ENCODE results near the gene C1orf141. TPM values are rescaled to one million over a fixed set of nuclear protein-coding genes. Genes with fewer than 3 reads are reported as not detected.
"Not testable (repeated sequence)": the region's sequence is repeated elsewhere in the genome, so short reads cannot be mapped to it uniquely, and the experiment has no call there.

Gene C1orf141
- polyA plus RNA-seq, 3 donors from 2014 or later, result not detected

DNA sequence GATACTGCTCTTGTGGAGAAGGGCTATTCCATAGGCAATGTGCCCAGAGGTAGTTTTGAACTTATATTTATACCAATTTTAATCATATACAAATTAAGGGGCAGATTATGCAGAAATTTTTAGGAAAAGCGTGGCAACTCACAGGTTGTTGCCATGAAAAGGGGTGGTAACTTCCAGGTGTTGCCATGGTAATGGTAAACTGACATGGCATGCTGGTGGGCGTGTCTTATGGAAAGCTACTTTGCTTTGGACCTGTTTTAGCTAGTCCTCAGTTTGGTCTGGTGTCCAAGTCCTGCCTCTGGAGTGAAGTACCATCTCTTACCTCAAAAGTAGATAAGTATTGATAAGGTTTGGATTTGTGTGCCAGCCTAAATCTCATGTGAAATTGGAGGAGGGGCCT lies 23.6 kb upstream of the C1orf141 start:
- H3K36me3 Mint-ChIP-seq, result peaks cover 0 to 4% (median 0%) of the 10 kb centered on the region in 3 donors
- no peak overlapping the region for H3K27ac Mint-ChIP-seq
- no peak for DNase-seq
- H3K4me3 Mint-ChIP-seq, result no peak overlapping the region
- peaks cover 2 to 12% (median 4%) of the 10 kb centered on the region in 3 donors for H3K27me3 Mint-ChIP-seq (ENCODE audit: low read depth in 3 of 3)
- no peaks in the 10 kb centered on the region for H3K9me3 Mint-ChIP-seq
- peaks cover 0 to 8% of the 10 kb centered on the region in 2 donors for H3K4me1 Mint-ChIP-seq

DNA sequence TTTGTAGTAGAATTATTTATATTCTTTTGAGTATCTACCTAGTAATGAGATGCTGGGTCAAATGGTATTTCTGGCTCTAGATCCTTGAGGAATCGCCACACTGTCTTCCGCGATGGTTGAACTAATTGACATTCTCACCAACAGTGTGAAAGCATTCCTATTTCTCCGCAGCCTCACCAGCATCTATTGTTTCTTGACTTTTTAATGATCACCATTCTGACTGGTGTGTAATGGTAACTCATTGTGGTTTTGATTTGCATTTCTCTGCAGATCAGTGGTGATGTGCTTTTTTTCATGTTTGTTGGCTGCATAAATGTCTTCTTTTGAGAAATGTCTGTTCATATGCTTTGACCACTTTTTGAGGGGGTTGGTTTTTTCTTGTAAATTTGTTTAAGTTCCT lies 16.2 kb upstream of the C1orf141 start:
- Mint-ChIP-seq H3K27ac (no peak overlapping the region), H3K4me1 (peaks cover 8 to 23% of the 10 kb centered on the region in 2 donors), H3K9me3 (no peaks in the 10 kb centered on the region), H3K36me3 (no peaks in the 10 kb centered on the region), H3K27me3 (ENCODE audit: low read depth in 3 of 3) (peaks cover 3 to 10% (median 9%) of the 10 kb centered on the region in 3 donors), H3K4me3 (no peak overlapping the region)
- no peak for DNase-seq

DNA sequence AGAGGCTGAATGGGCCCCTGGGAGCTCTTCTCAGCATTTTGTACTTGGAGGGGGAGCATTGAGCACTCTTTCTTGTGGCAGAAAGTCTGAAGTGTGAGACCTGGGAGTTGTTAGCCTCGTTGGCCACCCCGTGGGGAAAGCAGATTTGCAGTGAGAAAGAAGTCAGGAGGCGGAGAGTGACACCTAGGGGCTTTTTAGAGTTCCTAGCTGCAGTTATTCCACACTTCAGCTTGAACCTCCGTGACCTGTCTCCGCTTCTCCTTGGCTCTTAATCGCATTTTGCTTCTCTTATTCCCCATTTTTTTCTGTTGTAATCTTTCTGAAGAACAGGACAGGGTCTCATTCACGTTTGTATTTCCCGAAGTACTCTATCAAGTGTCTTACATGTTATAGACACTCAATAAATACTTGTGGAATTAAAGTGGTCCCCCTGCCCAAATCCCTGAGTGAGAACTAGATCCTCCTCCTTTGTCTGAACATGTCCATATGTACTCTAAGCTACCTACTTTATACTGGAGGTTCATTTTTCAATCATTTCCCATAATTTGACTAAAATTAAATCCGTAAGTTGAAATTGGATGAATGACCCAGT lies 14.5 kb upstream of the C1orf141 start:
- Mint-ChIP-seq H3K9me3 (no peaks in the 10 kb centered on the region), H3K4me3 (peak overlapping the region in 1 of 5 donors; percentile 1), H3K27ac (peak overlapping the region in 1 of 6 donors; percentile 46), H3K36me3 (no peaks in the 10 kb centered on the region), H3K27me3 (ENCODE audit: low read depth in 3 of 3) (peaks cover 0 to 9% (median 3%) of the 10 kb centered on the region in 3 donors), H3K4me1 (peaks cover 8 to 29% of the 10 kb centered on the region in 2 donors)
- peak; percentile 32 to 53 (median 51) for DNase-seq

DNA sequence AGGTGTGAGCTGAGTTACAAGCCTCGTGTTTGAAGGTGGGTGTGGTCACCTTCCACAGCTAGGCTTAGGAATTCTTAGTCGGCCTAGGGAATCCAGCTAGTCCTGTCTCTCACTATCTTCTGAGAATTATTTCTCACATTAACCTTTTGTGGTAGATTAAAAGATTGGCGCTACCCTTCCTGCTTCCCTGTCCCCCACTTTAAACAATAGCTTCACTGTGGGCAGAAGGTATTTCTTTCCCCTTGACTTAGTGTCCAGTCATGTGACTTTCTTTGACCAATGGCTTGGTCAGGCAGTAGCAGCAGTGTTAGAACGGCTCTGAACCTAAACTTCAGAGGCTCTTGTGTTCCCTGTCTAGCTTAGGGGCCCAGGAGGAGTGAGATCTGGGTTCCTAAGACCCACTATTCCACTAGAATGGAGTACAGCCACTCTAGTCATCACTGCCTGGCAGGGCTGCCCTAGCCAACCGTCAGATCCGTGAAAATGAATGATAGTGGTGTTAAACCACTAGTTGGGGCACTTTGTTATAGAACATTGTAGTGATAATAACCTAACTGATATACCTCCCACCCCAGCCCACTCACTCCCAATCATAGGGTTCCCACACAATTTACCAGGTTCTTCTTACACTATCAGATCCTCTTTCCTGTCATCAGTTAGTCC lies 13.9 kb upstream of the C1orf141 start:
- H3K9me3 Mint-ChIP-seq, result no peaks in the 10 kb centered on the region
- H3K4me3 Mint-ChIP-seq, result no peak overlapping the region
- peak overlapping the region in 2 of 6 donors; percentile 20 to 46 for H3K27ac Mint-ChIP-seq
- H3K4me1 Mint-ChIP-seq, result peaks cover 8 to 29% of the 10 kb centered on the region in 2 donors
- H3K36me3 Mint-ChIP-seq, result no peaks in the 10 kb centered on the region
- no peak for DNase-seq
- H3K27me3 Mint-ChIP-seq (ENCODE audit: low read depth in 3 of 3), result peaks cover 0 to 7% (median 6%) of the 10 kb centered on the region in 3 donors

DNA sequence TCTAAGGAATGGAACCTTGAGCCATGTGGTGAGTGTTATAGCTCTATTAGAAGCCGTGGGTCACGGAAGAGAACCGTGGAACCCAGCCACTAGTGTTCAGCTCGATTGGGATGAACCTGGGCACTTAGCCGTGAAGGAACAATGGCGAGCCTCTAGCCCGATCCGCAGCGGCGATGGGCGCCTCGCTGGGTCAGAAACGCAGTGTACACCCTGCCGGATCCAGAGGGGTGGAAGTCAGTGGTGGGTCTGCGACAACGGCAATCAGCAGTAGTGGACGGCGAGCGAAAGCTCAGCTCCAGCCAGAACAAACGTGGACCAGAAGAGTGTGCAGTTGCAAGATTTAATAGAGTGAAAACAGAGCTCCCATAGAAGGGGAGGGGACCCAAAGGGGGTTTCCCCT lies 13.2 kb upstream of the C1orf141 start:
- Mint-ChIP-seq H3K4me1 (peaks cover 10 to 36% of the 10 kb centered on the region in 2 donors), H3K27ac (peak overlapping the region in 1 of 6 donors; percentile 20)
- H3K27me3 Mint-ChIP-seq (ENCODE audit: low read depth in 3 of 3); H3K36me3 Mint-ChIP-seq; H3K4me3 Mint-ChIP-seq; H3K9me3 Mint-ChIP-seq; DNase-seq: not testable (repeated sequence)

DNA sequence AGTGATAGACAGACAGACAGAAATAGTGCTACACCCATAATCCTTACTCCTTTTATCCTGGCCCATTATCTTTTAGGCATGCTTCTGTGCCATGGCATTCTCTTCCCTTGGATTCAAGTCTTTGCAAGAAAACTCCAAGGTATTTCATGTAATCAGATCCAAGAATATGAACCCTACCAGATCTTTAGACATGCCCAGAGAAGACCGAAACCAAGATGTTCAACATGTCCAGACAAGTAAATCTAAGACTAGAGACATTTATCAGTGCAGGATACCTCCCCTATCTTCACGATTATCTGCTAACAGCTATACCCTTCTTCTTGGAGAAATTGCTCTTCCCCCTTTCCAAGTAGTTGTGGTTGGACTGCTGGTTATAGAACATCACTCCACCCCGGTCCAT lies 11.8 kb upstream of the C1orf141 start:
- no peaks in the 10 kb centered on the region for H3K9me3 Mint-ChIP-seq
- no peak for DNase-seq
- peaks cover 12 to 41% of the 10 kb centered on the region in 2 donors for H3K4me1 Mint-ChIP-seq
- H3K36me3 Mint-ChIP-seq, result no peaks in the 10 kb centered on the region
- H3K4me3 Mint-ChIP-seq, result no peak overlapping the region
- H3K27ac Mint-ChIP-seq, result no peak overlapping the region
- peaks cover 0 to 4% (median 3%) of the 10 kb centered on the region in 3 donors for H3K27me3 Mint-ChIP-seq (ENCODE audit: low read depth in 3 of 3)

DNA sequence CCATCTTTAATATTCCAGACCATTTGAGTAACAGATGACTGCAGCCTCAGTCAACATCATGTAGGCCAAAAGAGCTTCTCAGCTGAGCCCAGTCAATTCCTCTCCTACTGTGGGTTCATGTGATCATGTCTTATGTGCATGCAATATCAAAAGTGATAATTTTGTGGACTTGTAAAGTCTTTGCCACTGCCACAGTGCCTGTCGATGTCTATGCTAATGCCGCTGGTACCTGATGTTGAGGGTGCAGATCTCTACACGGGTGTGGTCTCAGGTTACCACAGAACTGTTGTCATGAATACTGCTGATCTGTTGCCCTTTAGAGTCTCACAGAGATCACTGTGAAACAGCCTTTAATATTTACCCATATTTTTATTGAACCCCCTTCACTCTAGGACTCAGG lies 11.3 kb upstream of the C1orf141 start:
- no peak for DNase-seq
- Mint-ChIP-seq H3K36me3 (no peaks in the 10 kb centered on the region), H3K27me3 (ENCODE audit: low read depth in 3 of 3) (peaks cover 0 to 4% (median 2%) of the 10 kb centered on the region in 3 donors), H3K9me3 (no peaks in the 10 kb centered on the region), H3K4me1 (peaks cover 12 to 41% of the 10 kb centered on the region in 2 donors), H3K27ac (no peak overlapping the region), H3K4me3 (no peak overlapping the region)

DNA sequence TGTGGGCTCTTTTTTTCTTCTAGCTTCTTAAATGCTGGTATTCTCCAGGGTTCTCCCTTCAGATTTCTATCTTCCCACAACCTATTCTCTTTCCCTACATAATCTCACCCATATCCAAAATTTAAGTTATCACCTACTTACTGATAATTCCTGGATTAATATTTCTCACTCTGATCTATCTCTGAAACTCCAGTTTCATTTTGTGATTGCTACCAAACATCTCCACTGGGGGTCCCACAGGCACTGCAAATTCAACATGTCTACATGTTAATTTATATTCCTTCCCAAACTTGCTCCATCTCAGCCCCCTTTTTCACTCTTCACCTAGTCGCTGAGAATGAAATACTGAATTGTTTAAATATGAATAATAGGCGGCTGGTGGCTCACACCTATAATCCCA lies 9.9 kb upstream of the C1orf141 start:
- Mint-ChIP-seq H3K27me3 (ENCODE audit: low read depth in 3 of 3) (peaks cover 0 to 2% (median 1%) of the 10 kb centered on the region in 3 donors), H3K4me1 (peaks cover 12 to 41% of the 10 kb centered on the region in 2 donors), H3K9me3 (no peaks in the 10 kb centered on the region), H3K36me3 (no peaks in the 10 kb centered on the region), H3K27ac (no peak overlapping the region), H3K4me3 (no peak overlapping the region)
- DNase-seq, result peak; percentile 21 to 38 (median 32)

DNA sequence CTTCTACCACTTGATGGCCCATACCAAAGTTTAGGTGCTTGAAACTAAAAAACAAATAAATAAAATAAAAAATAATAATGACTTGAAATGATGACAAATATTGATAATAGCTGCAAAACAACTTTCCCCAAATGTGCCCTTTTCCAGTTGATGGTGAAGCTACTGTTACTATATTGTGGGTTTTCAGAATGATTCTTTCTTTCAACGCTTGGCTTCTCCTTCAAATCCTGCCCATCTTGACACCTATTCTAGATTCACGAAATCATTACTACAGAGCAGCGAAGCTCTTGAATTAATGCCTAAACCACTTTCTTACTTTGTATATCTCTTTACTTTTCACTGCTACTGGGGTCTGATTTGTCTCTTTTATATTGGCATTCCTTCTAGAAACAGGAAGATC lies 9.2 kb upstream of the C1orf141 start:
- no peak for DNase-seq
- Mint-ChIP-seq H3K9me3 (no peaks in the 10 kb centered on the region), H3K27ac (no peak overlapping the region), H3K4me1 (peaks cover 8 to 34% of the 10 kb centered on the region in 2 donors), H3K4me3 (no peak overlapping the region), H3K27me3 (ENCODE audit: low read depth in 3 of 3) (peaks cover 0 to 2% (median under 1%) of the 10 kb centered on the region in 3 donors), H3K36me3 (no peaks in the 10 kb centered on the region)

DNA sequence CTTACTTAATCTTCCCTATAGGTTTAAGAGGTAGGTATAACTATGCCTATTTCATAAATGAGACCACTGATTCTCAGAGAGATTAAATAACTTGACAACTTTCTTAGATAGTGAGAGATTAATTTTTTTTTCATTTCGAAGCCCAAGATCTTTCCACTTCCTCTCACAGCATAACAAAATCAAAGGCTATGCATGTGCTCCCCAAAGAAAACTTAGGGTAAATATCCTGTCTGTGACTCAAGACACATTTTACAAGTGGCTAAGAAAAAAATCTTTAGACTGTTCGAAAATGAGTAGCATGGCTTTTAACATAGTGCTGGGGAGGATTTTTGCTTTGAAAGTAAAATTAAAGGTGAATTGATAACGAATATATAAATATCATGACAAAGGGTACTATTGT lies 8.2 kb upstream of the C1orf141 start:
- peaks cover 0 to 2% (median 0%) of the 10 kb centered on the region in 3 donors for H3K27me3 Mint-ChIP-seq (ENCODE audit: low read depth in 3 of 3)
- no peak for DNase-seq
- H3K27ac Mint-ChIP-seq, result peak overlapping the region in 1 of 6 donors; percentile 36
- H3K4me1 Mint-ChIP-seq, result peaks cover 4 to 28% of the 10 kb centered on the region in 2 donors
- no peak overlapping the region for H3K4me3 Mint-ChIP-seq
- no peaks in the 10 kb centered on the region for H3K36me3 Mint-ChIP-seq
- no peaks in the 10 kb centered on the region for H3K9me3 Mint-ChIP-seq

DNA sequence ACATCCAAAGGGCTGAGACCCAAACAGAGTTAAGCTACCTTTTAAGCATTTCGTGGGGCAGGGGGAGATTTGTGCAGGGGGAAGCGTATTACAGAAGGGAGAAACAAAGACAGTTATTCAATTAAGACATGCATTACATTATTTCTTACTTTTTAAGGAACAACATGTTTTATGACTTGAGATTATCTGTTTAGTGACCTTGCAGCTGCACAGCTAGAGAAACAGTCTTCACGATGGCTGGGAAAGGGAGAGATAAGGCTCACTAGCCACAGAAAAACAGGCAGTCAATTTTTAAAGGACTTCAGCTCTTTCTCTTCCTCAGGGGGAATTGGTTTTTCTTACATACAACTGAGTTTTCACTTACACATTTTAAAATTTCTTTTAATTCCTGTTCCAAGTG lies 7.1 kb upstream of the C1orf141 start:
- H3K27me3 Mint-ChIP-seq (ENCODE audit: low read depth in 3 of 3); DNase-seq; H3K27ac Mint-ChIP-seq; H3K36me3 Mint-ChIP-seq; H3K4me3 Mint-ChIP-seq; H3K9me3 Mint-ChIP-seq: not testable (repeated sequence)
- H3K4me1 Mint-ChIP-seq, result peaks cover 4 to 27% of the 10 kb centered on the region in 2 donors

DNA sequence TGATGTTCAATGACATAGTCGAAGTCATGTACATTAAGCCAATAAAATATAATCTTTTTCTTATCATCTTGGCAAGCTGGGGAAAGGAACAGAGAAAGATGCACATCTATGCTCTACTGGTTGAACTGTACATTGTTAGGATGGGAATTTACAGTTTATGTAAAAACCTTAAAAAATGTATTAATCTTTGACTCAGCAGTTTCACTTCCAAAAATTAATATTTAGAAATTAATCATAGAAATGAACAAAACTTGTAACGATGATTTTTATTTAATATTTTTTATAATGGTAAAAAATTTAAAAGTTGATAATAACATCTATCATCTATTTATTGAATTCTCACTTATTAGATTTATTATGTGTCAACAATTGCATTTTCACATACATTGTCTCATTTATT lies 5.7 kb upstream of the C1orf141 start:
- no peak overlapping the region for H3K4me3 Mint-ChIP-seq
- H3K27me3 Mint-ChIP-seq (ENCODE audit: low read depth in 3 of 3), result peaks cover 0 to 2% (median 0%) of the 10 kb centered on the region in 3 donors
- no peak for DNase-seq
- H3K27ac Mint-ChIP-seq, result no peak overlapping the region
- H3K4me1 Mint-ChIP-seq, result peaks cover 4 to 17% of the 10 kb centered on the region in 2 donors
- H3K36me3 Mint-ChIP-seq, result no peaks in the 10 kb centered on the region
- no peaks in the 10 kb centered on the region for H3K9me3 Mint-ChIP-seq

DNA sequence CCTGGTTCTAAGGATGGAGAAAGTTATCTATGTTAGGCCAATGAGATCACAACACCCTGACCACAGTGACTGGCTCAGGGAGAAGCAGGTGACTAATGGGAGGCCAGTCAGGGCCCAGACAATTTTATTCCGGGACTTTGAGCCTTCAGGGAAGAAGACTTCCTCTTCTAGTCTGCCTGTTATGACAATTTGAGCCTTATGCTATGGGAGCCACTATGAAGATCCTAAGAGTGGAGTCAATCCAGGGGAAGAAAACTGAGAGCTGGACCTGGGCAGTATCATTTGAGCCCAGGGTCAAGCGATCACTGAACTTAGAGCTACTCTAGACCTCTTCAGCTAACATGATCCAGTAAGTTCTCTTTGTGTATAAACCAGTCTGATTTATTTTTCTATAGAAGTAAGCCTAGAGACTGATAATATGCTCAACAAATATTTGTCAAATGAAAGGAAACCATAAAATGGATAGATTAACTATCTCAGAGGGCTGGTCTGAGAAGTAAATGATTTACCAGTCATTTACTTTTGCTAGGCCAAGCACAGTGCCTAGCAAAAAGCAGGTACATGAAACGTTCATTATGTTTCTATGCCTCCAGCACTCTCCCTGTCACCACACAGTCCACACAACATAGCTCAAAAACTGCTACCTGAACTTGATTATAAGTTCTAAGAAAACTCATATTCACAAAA lies 4.2 kb upstream of the C1orf141 start:
- Mint-ChIP-seq H3K9me3 (no peaks in the 10 kb centered on the region), H3K36me3 (no peaks in the 10 kb centered on the region), H3K27ac (no peak overlapping the region), H3K27me3 (ENCODE audit: low read depth in 3 of 3) (peaks cover 2 to 5% (median 4%) of the 10 kb centered on the region in 3 donors), H3K4me1 (peaks cover 13 to 19% of the 10 kb centered on the region in 2 donors), H3K4me3 (no peak overlapping the region)
- no peak for DNase-seq

DNA sequence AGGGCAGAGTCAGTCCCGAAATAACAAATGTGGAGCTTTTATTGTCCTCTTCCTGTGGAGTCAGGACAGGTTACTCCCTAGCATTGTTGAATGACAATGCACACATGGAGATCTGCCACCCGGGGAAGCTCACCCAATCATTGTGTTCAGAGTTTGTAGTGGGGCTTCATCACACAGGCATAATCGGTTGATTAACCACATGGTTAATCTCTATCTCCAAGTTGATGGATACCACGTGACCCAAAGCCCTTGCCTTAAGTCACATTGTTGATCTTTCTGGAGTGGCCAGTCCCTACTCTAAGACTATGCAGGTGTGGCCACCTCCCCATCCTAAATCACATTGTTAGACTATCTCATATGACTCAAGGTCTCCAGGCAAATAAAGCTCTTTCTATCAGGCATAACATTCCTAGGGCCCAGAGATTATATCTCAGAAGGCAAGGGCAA lies 2.6 kb upstream of the C1orf141 start:
- Mint-ChIP-seq H3K4me1 (peaks cover 8 to 9% of the 10 kb centered on the region in 2 donors), H3K27me3 (ENCODE audit: low read depth in 3 of 3) (peaks cover 2 to 9% (median 4%) of the 10 kb centered on the region in 3 donors), H3K9me3 (no peaks in the 10 kb centered on the region), H3K4me3 (no peak overlapping the region), H3K36me3 (no peaks in the 10 kb centered on the region), H3K27ac (no peak overlapping the region)
- no peak for DNase-seq
